ENCODE results near the gene HCN1. TPM values are rescaled to one million over a fixed set of nuclear protein-coding genes. Genes with fewer than 3 reads are reported as not detected.

The HCN1 gene
- total RNA-seq, 2 experiments from 2014 or later = not detected

DNA sequence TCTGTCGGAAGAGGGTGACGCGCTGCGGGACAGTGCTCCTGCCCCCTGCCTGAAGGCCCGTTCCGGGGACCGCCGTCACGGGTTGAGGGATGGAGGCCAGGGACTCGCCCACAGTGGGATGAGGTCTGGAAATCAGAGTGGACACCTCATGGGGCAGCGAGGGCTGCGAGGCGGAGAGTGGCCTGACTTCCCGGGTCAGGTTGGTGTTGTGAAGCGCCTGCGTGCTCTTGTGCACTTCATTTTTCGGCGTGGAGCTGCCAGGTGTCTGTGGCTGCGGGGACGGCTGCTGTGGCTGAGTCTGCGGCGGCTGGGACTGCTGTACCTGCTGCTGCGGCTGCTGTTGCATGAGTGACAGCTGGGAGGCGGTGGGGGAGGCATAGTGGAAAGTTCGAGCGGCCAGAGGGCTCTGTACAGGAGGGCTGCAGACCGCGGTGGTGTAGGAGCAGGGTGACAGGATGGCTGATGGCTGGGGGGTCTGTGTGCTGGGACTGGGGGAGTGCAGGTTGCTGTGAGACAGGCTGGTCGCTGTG is 434.1 kb downstream of the HCN1 start:
- Mint-ChIP-seq H3K27ac (no peak overlapping the region), H3K9me3 (ENCODE audit: low read depth) (peaks cover 10% of the 10 kb centered on the region), H3K4me1 (no peaks in the 10 kb centered on the region), H3K4me3 (no peak overlapping the region), H3K36me3 (ENCODE audit: low read depth) (no peaks in the 10 kb centered on the region), H3K27me3 (no peaks in the 10 kb centered on the region)
- ChIA-PET POLR2A (no interaction called here), CTCF (no interaction called here)
- no peak for DNase-seq
- intact Hi-C loops (cut with DNase I, micrococcal nuclease) = no loop called here
- ATAC-seq = no peak

DNA sequence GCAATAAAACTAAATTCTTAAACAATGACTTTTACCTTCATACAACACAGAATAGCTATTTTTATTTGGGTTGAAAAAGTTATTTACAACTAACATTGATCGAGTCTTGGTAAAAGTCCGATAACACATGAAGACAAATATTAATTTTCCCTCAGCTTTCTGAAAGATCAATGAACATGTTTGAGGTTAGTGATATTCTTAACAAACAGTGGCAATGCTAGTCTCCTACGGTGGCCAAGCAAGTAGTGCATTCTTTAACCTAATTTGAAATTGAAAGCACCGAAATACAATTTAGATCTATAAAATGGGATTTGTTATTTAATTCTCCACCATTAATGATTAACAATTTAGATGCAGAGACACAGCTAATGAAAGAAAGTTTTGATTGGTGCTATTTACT is 435.1 kb downstream of the HCN1 start:
- Mint-ChIP-seq H3K27me3 (no peaks in the 10 kb centered on the region), H3K9me3 (ENCODE audit: low read depth) (peaks cover 10% of the 10 kb centered on the region), H3K4me3 (no peak overlapping the region), H3K27ac (no peak overlapping the region), H3K36me3 (ENCODE audit: low read depth) (no peaks in the 10 kb centered on the region), H3K4me1 (no peaks in the 10 kb centered on the region)
- intact Hi-C loops (cut with DNase I, micrococcal nuclease) = no loop called here
- no peak for DNase-seq
- CTCF ChIA-PET = no interaction called here
- POLR2A ChIA-PET = no interaction called here
- ATAC-seq = no peak

DNA sequence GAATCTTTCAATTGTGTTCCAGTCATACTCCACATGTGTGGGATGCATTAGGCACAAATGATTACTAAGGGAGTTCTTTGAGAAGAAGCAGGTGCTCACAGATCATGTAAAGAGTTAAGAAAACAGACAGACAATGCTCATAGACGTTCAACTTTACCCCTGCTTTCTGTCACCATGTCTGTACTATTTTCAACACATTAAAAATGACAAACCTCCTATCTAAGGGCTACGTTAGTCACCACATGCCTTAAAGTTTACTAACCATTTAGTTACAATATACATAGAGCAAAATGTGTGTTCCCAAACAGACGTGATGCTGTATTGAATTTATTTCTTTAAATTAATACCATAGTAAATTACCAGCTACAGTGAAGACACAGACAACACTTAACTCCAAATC is 435.9 kb downstream of the HCN1 start:
- POLR2A ChIA-PET = no interaction called here
- H3K9me3 Mint-ChIP-seq (ENCODE audit: low read depth) = peaks cover 8% of the 10 kb centered on the region
- intact Hi-C loops (cut with DNase I, micrococcal nuclease) = no loop called here

DNA sequence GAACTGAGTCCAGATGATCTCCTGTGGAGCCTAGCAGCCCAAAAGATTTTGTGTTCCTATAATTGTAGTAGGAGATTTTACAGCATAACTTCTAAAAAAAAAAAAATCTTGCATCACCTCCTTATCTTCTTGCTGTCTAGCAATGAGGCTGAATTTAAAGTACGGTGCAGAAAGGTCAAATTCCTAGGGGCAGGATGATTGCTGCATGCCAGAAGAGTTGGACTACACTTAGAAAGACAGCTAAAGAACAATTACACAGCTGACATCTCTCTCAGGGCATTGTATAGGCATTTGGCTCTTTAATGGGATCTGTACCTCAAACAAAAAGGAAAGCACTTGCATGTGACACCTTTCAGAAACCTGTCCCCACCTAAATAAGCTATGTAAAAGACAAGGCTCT is 443.2 kb downstream of the HCN1 start:
- POLR2A ChIA-PET = no interaction called here

More for the DNA sequence above, 435.9 kb downstream of the HCN1 start:
- CTCF ChIA-PET = no interaction called here
- no peaks in the 10 kb centered on the region for H3K27me3 Mint-ChIP-seq
- ATAC-seq = no peak
- H3K36me3 Mint-ChIP-seq (ENCODE audit: low read depth) = no peaks in the 10 kb centered on the region
- no peak overlapping the region for H3K27ac Mint-ChIP-seq
- no peak for DNase-seq
- H3K4me1 Mint-ChIP-seq = no peaks in the 10 kb centered on the region
- no peak overlapping the region for H3K4me3 Mint-ChIP-seq

DNA sequence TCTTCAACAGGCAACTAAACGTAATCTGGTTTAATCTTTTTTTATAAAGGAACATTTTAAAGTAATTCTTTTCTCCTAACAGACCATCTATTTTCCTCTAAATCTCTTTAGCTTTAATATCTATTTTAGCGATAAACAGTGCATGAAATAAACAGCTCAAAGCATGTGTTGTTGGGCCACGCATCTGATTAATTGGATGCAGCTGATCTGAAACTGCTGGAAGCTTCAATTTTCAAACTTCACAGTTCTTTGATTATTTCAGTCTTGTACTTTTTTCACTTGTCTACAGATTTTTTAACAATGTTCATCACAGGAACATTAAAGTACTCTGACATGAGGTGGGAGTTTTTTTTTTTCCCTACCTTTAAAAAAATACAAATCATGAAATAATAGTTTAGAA is 443.6 kb downstream of the HCN1 start:
- Mint-ChIP-seq H3K27ac (no peak overlapping the region), H3K4me1 (no peaks in the 10 kb centered on the region), H3K36me3 (ENCODE audit: low read depth) (no peaks in the 10 kb centered on the region), H3K4me3 (no peak overlapping the region), H3K27me3 (no peaks in the 10 kb centered on the region), H3K9me3 (ENCODE audit: low read depth) (peaks cover 13% of the 10 kb centered on the region)
- DNase-seq (no peak), ATAC-seq (no peak)
- ChIA-PET POLR2A (no interaction called here), CTCF (no interaction called here)
- intact Hi-C loops (cut with DNase I, micrococcal nuclease) = no loop called here

More for the DNA sequence above, 443.2 kb downstream of the HCN1 start:
- no peaks in the 10 kb centered on the region for H3K4me1 Mint-ChIP-seq
- ATAC-seq (no peak), DNase-seq (no peak)
- no peak overlapping the region for H3K27ac Mint-ChIP-seq
- intact Hi-C loops (cut with DNase I, micrococcal nuclease) = no loop called here
- H3K9me3 Mint-ChIP-seq (ENCODE audit: low read depth) = peaks cover 10% of the 10 kb centered on the region
- CTCF ChIA-PET = no interaction called here
- no peaks in the 10 kb centered on the region for H3K36me3 Mint-ChIP-seq (ENCODE audit: low read depth)
- H3K4me3 Mint-ChIP-seq = no peak overlapping the region
- H3K27me3 Mint-ChIP-seq = no peaks in the 10 kb centered on the region

DNA sequence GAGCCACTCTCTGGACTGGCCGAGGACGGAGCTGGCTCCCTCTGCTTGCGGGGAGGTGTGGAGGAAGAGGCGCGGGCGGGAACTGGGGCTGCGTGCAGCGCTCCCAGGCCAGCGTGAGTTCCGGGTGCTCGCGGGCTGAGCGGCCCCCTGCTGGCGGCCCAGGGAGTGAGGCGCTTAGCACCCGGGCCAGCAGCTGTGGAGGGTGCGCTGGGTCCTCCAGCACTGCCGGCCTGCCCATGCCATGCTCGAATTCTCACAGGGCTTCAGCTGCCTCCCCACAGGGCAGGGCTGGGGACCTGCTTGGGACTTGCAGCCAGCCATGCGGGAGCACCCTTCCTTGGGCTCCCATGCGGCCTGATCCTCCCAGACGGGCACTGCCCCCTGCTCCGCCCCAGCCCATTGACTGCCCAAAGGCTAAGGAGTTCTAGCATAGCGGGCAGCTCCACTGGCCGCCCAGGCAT is 470.6 kb downstream of the HCN1 start:
- ChIA-PET CTCF (no interaction called here), POLR2A (no interaction called here)
- no peak overlapping the region for H3K27ac Mint-ChIP-seq
- ATAC-seq (no peak), DNase-seq (no peak)
- H3K36me3 Mint-ChIP-seq (ENCODE audit: low read depth) = no peaks in the 10 kb centered on the region
- H3K4me1 Mint-ChIP-seq = no peaks in the 10 kb centered on the region
- peaks cover 17% of the 10 kb centered on the region for H3K9me3 Mint-ChIP-seq (ENCODE audit: low read depth)
- H3K4me3 Mint-ChIP-seq = no peak overlapping the region
- no peaks in the 10 kb centered on the region for H3K27me3 Mint-ChIP-seq
- intact Hi-C loops (cut with DNase I, micrococcal nuclease) = no loop called here

DNA sequence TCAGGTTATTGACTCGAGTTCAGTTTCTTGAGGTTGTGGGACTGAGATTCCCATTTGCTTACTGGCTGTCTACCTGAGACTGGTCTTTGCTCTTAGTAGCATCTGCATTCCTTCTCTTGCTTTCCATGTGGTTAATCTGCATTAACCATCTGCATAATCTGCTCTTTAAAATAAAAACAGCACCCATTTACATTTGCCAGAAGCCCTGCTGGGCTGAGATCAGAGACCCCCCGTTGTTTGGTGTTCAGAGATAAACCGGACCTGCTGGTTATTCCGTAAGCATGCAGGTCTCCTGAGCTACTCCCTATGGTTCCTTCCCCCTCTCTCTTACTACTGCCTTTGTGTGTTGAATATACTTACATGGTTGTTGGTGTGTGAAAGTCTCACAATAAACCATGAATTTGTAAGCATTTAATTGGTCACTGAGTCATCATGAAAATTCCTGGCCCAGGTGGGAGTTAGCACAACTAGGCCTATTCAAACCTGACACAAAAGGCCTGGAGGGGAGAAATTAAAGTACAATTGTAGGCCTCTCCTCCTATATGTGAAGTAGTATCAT is 490.7 kb downstream of the HCN1 start:
- H3K27me3 Mint-ChIP-seq = no peaks in the 10 kb centered on the region
- POLR2A ChIA-PET = no interaction called here

More for the DNA sequence above, 490.7 kb downstream of the HCN1 start:
- ATAC-seq (no peak), DNase-seq (no peak)
- Mint-ChIP-seq H3K4me1 (no peaks in the 10 kb centered on the region), H3K27ac (no peak overlapping the region), H3K4me3 (no peak overlapping the region), H3K36me3 (ENCODE audit: low read depth) (no peaks in the 10 kb centered on the region), H3K9me3 (ENCODE audit: low read depth) (peaks cover 4% of the 10 kb centered on the region)
- CTCF ChIA-PET = no interaction called here
- intact Hi-C loops (cut with DNase I, micrococcal nuclease) = no loop called here
